ENCODE results near the gene FEM1C. TPM values are rescaled to one million over a fixed set of nuclear protein-coding genes. Genes with fewer than 3 reads are reported as not detected.

Gene FEM1C
- total RNA-seq, 1 donor from 2014 or later, result 19.8 TPM

DNA sequence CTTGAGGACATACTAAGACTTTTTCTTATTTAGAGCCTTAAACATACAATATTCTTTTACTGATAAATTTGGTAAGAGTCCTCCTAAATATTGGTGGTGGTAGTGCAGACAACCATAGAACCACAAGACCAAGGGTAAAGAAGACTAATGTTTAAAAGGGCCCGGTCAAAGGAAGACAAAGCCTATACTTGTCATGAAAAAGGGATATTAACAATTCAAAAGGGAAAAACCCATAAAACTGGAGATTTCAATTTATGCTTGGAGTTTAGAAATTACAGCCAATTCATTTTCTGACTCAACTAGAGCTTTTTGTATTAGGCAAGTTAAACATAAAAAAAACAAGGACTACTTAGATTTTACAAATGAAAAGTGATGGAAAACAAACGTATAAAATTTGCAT, 24.4 kb downstream of the FEM1C start:
- intact Hi-C loops (cut with micrococcal nuclease), result no loop called here
- no peak for ATAC-seq (ENCODE audit: low read depth)

DNA sequence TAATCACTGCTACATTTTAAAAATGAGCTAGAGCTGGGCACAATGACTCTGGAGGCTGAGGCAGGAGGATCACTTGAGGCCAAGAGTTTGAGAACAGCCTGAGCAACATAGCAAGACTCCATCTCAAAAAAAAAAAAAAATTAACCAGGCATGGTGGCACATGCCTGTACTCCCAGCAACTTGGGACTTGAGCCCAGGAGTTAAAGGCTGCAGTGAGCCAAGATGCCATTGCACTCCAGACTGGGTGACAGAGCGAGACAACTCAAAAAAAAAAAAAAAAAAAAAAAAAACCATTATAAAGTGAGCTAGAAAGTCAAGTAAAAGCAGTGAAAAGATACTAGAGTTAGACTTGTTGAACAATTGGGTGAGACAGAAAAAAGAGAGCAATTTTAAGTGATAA, 28.2 kb downstream of the FEM1C start:
- TF ChIP-seq, protein P1, sequence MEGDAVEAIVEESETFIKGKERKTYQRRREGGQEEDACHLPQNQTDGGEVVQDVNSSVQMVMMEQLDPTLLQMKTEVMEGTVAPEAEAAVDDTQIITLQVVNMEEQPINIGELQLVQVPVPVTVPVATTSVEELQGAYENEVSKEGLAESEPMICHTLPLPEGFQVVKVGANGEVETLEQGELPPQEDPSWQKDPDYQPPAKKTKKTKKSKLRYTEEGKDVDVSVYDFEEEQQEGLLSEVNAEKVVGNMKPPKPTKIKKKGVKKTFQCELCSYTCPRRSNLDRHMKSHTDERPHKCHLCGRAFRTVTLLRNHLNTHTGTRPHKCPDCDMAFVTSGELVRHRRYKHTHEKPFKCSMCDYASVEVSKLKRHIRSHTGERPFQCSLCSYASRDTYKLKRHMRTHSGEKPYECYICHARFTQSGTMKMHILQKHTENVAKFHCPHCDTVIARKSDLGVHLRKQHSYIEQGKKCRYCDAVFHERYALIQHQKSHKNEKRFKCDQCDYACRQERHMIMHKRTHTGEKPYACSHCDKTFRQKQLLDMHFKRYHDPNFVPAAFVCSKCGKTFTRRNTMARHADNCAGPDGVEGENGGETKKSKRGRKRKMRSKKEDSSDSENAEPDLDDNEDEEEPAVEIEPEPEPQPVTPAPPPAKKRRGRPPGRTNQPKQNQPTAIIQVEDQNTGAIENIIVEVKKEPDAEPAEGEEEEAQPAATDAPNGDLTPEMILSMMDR (IDR thresholded peaks at IDR 0.05), result no peak
- no peaks in the 10 kb centered on the region for H3K36me3 Mint-ChIP-seq (ENCODE audit: low read depth)
- no peak for ATAC-seq (ENCODE audit: low read depth)
- POLR2A ChIA-PET, result no interaction called here
- intact Hi-C loops (cut with micrococcal nuclease), result no loop called here
- no peaks in the 10 kb centered on the region for H3K4me1 Mint-ChIP-seq
- CTCF ChIA-PET, result interaction anchor here (0.9 kb wide), 1 partner anchor 8 kb away, joined by 3 read pairs; no protein-coding TSS in a partner anchor
- no peaks in the 10 kb centered on the region for H3K9me3 Mint-ChIP-seq
- H3K27ac Mint-ChIP-seq, result no peak overlapping the region
- DNase-seq, result no peak
- no peak overlapping the region for H3K4me3 Mint-ChIP-seq
- H3K27me3 Mint-ChIP-seq, result no peaks in the 10 kb centered on the region

More for the DNA sequence above, 24.4 kb downstream of the FEM1C start:
- ChIA-PET CTCF (no interaction called here), POLR2A (no interaction called here)
- H3K27ac Mint-ChIP-seq, result no peak overlapping the region
- no peak overlapping the region for H3K4me3 Mint-ChIP-seq
- no peaks in the 10 kb centered on the region for H3K27me3 Mint-ChIP-seq
- H3K4me1 Mint-ChIP-seq, result peaks cover 10% of the 10 kb centered on the region
- H3K9me3 Mint-ChIP-seq, result no peaks in the 10 kb centered on the region
- TF ChIP-seq, protein P1 (IDR thresholded peaks at IDR 0.05), result no peak
- H3K36me3 Mint-ChIP-seq (ENCODE audit: low read depth), result peaks cover 27% of the 10 kb centered on the region
- DNase-seq, result no peak

DNA sequence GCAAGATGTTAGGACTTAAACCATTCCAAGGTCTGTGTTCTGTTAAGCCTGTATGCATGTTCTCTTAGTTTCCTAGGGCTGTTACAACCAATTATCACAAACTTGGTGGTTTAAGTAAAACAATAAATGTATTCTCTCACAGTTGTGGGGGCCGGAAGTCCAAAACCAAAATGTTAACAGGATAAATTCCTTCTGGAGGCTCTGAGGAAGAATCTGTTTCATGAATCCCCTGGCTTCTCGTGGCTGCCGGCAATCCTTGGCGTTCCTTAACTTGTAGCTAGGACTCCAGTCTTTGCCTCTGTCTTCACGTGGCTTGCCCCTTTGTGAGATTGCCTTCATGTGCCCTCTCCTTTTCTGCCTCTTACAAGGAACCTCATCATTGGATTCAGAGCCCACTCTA, 30.4 kb downstream of the FEM1C start:
- Mint-ChIP-seq H3K9me3 (no peaks in the 10 kb centered on the region), H3K27ac (no peak overlapping the region), H3K4me3 (no peak overlapping the region), H3K4me1 (no peaks in the 10 kb centered on the region), H3K27me3 (no peaks in the 10 kb centered on the region), H3K36me3 (ENCODE audit: low read depth) (no peaks in the 10 kb centered on the region)
- no peak for DNase-seq
- CTCF ChIA-PET, result no interaction called here
- no peak for ATAC-seq (ENCODE audit: low read depth)
- TF ChIP-seq, protein P1 (IDR thresholded peaks at IDR 0.05), result no peak
- POLR2A ChIA-PET, result no interaction called here
- intact Hi-C loops (cut with micrococcal nuclease), result no loop called here

DNA sequence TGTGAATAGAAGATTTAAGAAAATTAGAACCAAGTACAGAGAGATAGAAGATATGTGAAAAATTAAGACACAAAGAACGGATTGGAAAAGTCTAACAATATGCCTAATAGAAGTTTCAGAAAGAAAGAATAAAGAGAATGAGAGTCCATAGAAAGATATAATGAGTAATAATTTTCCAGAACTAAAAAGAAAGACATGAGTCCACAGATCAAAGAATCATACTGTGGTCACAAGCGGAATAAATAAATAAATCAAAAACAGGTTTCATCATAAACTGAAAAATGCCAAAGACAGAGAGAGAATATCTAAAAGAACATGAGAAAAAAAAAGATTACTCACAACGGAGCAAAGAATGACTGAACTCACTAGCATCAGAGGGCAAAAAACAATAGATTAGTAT, 32.9 kb downstream of the FEM1C start:
- Mint-ChIP-seq H3K4me3 (no peak overlapping the region), H3K4me1 (no peaks in the 10 kb centered on the region), H3K27ac (no peak overlapping the region), H3K27me3 (no peaks in the 10 kb centered on the region), H3K36me3 (ENCODE audit: low read depth) (no peaks in the 10 kb centered on the region), H3K9me3 (no peaks in the 10 kb centered on the region)
- TF ChIP-seq, protein P1 (IDR thresholded peaks at IDR 0.05), result no peak
- ATAC-seq (ENCODE audit: low read depth) (no peak), DNase-seq (no peak)
- intact Hi-C loops (cut with micrococcal nuclease), result no loop called here
- ChIA-PET CTCF (no interaction called here), POLR2A (no interaction called here)

DNA sequence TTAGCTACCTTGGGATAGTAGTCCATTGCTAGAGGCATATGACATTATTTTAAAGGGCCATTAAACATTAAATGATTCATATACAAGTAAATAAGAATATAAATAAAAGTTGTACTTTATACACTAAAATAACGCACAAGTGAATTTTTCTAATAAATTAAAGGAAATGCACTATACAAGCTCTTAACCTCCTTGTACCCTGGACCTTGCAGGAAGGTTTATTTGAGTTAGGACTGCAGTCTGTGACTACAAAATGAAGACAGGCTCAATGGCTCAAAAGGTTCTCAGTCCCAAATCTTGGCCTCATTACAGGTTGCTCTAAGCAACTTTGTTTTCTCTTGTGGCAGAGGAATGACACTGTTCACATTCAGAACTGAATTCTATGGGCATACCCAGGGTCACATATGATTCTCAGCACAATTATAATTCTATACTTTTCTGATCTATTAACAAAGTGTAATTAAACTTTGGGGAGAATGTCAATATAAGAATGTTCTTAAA, 34.4 kb downstream of the FEM1C start:
- no peak overlapping the region for H3K4me3 Mint-ChIP-seq
- no peak overlapping the region for H3K27ac Mint-ChIP-seq
- no peak for ATAC-seq (ENCODE audit: low read depth)
- intact Hi-C loops (cut with micrococcal nuclease), result no loop called here
- H3K4me1 Mint-ChIP-seq, result no peaks in the 10 kb centered on the region
- no peaks in the 10 kb centered on the region for H3K9me3 Mint-ChIP-seq
- no peaks in the 10 kb centered on the region for H3K36me3 Mint-ChIP-seq (ENCODE audit: low read depth)
- no peaks in the 10 kb centered on the region for H3K27me3 Mint-ChIP-seq
- DNase-seq, result no peak
- TF ChIP-seq, protein P1 (IDR thresholded peaks at IDR 0.05), result no peak
- POLR2A ChIA-PET, result no interaction called here
- CTCF ChIA-PET, result no interaction called here

All from activated B cell treated with CpG ODN at 0.5 μM for 24 hours (primary cell).